Esophagus squamous epithelium (tissue), 5 donors: ENCODE results near the gene TMEM163. TPM values are rescaled to one million over a fixed set of nuclear protein-coding genes. Genes with fewer than 3 reads are reported as not detected.

Source experiments
- DNase-seq: peaks from one replicate; lab custom pipeline; 2025; lab: John Stamatoyannopoulos, UW
- H3K27ac ChIP-seq, 4 donors: fragments of 200-600 bp; sonication (generic); one replicate each; pipeline ENCODE4 v1.5.1; 2016 to 2019; ENCODE audit warnings: mild to moderate bottlenecking in 1 of 4
- H3K27me3 ChIP-seq, 4 donors: fragments of 200-600 bp; sonication (generic); 1 replicate in 3 of 4; 2 replicates in 1 of 4; pipeline versions ENCODE4 v1.5.1 to v1.6.0; 2017 to 2021; ENCODE audit warnings: antibody characterized with exemption in 1 of 4
- H3K36me3 ChIP-seq, 3 donors: fragments of 200-600 bp; sonication (generic); one replicate each; pipeline ENCODE4 v1.5.1; 2016 to 2019
- H3K4me1 ChIP-seq, 3 donors: fragments of 200-600 bp; sonication (generic); one replicate each; pipeline ENCODE4 v1.5.1; 2017 to 2019
- H3K4me3 ChIP-seq, 4 donors: fragments of 200-600 bp; sonication (generic); 1 replicate in 3 of 4; 2 replicates in 1 of 4; pipeline ENCODE4 v1.5.1; 2016 to 2019; ENCODE audit warnings: mild to moderate bottlenecking in 2 of 4, moderate library complexity in 1 of 4
- H3K9me3 ChIP-seq, 3 donors: fragments of 200-600 bp; sonication (generic); one replicate each; pipeline ENCODE4 v1.5.1; 2016 to 2019
- POLR2A ChIP-seq, 4 donors: fragments of 450-650 bp; IDR thresholded peaks; one replicate each; pipeline ENCODE4 v1.6.1; 2017; ENCODE audit warnings: antibody characterized with exemption in 4 of 4, mild to moderate bottlenecking in 4 of 4, moderate library complexity in 3 of 4
- WGBS, 2 donors: methylation state at CpG; one replicate each; pipeline ENCODE4 v1.1.5; 2018; 5-methylcytosine and 5-hydroxymethylcytosine counted together
- intact Hi-C: fragments of 100-400 bp; cut with DNase I; formaldehyde crosslinking; loops from one replicate; pipeline ENCODE4 v1.15.0; 2022
- total RNA-seq, 4 donors: library from RNA; depleted of rRNA; stranded (reverse); fragments of >200 nt; gene quantifications; one replicate each; pipeline ENCODE4 v1.1.0, GENCODE V29; 2016
- TF ChIP-seq, protein P1 (sequence below), 6 experiments: fragments of 450-650 bp in 4 of 6; fragments of 200-600 bp in 2 of 6; sonication (generic) in 2 of 6; IDR thresholded peaks; one replicate each; pipeline ENCODE4 v1.5.1; 2016 to 2019; ENCODE audit warnings: antibody characterized with exemption in 6 of 6, mild to moderate bottlenecking in 4 of 6, moderate library complexity in 4 of 6
- donor health status: DM: yes; HTN: yes; CAD: no.

Gene TMEM163
- total RNA-seq, 4 donors from 2014 or later, result 0.09 to 0.19 (median 0.12) TPM; not detected in 1

DNA sequence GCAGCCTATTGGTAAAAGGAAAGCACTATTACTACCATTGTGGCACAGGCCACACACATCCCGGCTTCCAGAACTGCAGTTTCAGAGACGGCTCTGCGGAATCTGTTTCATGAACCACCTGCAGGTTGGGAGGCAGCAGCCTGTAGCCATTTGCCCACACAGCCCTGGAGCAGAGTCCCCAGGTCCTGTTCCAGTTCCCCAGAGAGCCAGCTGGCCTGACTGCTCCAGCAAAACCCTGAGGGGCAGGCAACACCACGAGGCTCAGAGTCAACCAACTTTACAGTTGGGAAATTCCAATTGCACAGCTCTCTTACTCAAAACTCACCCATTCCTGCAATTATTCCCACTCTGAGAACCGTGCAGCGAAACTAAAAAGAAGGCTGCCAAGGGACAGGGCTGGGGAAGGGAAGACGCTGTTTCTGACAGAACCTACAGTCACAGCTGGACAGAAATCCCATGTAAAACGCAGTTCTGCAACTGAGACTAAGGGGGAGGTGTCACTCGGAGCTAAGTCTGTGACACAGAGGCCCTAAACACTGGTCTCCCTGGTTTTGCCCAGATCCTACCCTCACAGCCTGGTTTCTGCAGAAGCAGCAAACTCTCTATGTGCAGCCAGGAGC is 219.4 kb downstream of the TMEM163 start:
- DNase-seq, result no peak
- H3K9me3 ChIP-seq, result no peaks in the 10 kb centered on the region
- WGBS, 2 donors, result 78 to 83% methylated on average over 5 to 9 of the region's 9 CpGs
- H3K27ac ChIP-seq, result no peak overlapping the region
- TF ChIP-seq, protein P1, sequence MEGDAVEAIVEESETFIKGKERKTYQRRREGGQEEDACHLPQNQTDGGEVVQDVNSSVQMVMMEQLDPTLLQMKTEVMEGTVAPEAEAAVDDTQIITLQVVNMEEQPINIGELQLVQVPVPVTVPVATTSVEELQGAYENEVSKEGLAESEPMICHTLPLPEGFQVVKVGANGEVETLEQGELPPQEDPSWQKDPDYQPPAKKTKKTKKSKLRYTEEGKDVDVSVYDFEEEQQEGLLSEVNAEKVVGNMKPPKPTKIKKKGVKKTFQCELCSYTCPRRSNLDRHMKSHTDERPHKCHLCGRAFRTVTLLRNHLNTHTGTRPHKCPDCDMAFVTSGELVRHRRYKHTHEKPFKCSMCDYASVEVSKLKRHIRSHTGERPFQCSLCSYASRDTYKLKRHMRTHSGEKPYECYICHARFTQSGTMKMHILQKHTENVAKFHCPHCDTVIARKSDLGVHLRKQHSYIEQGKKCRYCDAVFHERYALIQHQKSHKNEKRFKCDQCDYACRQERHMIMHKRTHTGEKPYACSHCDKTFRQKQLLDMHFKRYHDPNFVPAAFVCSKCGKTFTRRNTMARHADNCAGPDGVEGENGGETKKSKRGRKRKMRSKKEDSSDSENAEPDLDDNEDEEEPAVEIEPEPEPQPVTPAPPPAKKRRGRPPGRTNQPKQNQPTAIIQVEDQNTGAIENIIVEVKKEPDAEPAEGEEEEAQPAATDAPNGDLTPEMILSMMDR (IDR thresholded peaks at IDR 0.05), result no peak
- no peak for TF ChIP-seq POLR2A (IDR thresholded peaks at IDR 0.05)
- intact Hi-C loops, result no loop called here
- H3K36me3 ChIP-seq, result no peaks in the 10 kb centered on the region
- H3K4me1 ChIP-seq, result no peaks in the 10 kb centered on the region
- no peak overlapping the region for H3K4me3 ChIP-seq
- peaks cover 0 to under 1% (median 0%) of the 10 kb centered on the region in 4 donors for H3K27me3 ChIP-seq

DNA sequence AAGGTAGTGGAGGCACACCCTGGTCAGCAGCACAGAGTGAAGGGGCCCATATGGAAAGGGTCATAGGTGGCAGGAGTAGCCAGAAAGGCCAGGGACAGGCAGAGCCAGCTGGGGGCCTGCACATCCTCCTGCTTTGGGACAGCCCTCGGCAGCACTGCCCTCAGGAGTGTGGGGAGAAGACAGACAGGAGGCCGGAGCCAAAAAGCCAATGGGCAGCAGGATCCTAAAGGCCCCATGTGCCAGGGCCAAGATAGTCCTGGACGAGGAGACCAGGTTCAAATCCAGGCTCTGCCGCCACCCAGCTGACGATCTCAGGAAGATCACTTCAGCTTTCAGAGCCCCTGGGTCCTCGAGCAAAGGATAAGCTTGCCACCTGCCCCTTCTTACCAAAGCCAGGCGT is 220.1 kb downstream of the TMEM163 start:
- Histone ChIP-seq H3K36me3 (no peaks in the 10 kb centered on the region), H3K27ac (no peak overlapping the region), H3K4me3 (no peak overlapping the region), H3K9me3 (no peaks in the 10 kb centered on the region), H3K4me1 (no peaks in the 10 kb centered on the region), H3K27me3 (peaks cover 0 to 8% (median 0%) of the 10 kb centered on the region in 4 donors)
- no peak for DNase-seq
- TF ChIP-seq, protein P1 (IDR thresholded peaks at IDR 0.05), result no peak
- no peak for TF ChIP-seq POLR2A (IDR thresholded peaks at IDR 0.05)
- intact Hi-C loops, result no loop called here
- 81 to 83% methylated on average over 7 of the region's 7 CpGs for WGBS, 2 donors

DNA sequence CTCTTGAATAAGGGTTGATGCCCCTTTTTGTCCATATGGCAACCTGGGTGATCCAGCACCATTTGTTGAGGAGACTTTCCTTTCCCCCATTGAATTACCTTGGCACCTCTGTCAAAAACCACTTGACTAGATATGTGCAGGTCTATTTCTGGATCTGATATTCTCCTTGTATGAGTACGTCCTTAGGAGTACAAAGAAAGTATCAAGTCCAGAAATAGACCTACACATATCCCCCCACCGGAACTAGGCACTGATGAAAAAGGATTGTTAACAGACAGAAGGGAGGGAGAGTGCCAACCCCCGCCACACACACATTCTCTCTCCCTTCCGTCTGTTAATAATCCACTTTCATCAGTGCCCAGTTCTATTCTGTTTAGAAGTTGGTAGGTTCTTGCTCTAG is 225.0 kb downstream of the TMEM163 start:
- H3K27me3 ChIP-seq, result peaks cover 0 to 24% (median 0%) of the 10 kb centered on the region in 4 donors
- no peak for DNase-seq
- intact Hi-C loops, result no loop called here
- no peaks in the 10 kb centered on the region for H3K4me1 ChIP-seq
- TF ChIP-seq POLR2A (IDR thresholded peaks at IDR 0.05), result no peak
- 80 to 85% methylated on average over 3 to 4 of the region's 4 CpGs for WGBS, 2 donors
- H3K9me3 ChIP-seq, result no peaks in the 10 kb centered on the region
- H3K4me3 ChIP-seq, result no peak overlapping the region
- no peak overlapping the region for H3K27ac ChIP-seq
- no peaks in the 10 kb centered on the region for H3K36me3 ChIP-seq

DNA sequence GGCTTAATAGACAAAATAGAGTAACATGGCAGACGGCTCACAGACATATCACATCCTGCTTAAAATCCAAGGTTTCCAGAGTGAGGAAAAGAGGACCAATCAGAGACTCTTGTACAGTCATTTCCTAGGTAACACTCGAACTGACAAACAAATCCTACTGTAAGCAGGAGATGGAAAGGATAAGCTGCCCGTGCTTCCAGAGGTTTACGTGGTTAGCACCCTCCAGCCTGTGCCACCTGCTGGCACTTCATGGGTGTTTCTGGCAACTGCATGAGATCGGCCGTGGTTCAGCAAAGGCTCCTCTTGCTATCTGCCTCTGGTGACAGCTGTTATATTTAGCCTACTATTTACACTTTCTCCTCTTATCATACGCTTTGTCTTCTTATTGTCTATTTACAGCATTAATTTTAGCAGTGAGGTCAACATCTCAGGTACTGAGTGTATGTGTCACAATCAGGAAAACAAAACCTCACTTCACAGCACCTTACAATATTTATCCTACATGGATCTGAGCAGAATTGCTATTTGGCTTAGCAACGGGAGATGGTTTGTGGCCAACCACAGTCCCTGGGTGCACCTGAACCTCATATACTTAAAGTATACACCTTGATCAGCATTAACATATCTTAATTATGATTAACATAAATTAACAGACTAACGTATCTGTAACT is 226.9 kb downstream of the TMEM163 start:
- H3K4me1 ChIP-seq, result no peaks in the 10 kb centered on the region

DNA sequence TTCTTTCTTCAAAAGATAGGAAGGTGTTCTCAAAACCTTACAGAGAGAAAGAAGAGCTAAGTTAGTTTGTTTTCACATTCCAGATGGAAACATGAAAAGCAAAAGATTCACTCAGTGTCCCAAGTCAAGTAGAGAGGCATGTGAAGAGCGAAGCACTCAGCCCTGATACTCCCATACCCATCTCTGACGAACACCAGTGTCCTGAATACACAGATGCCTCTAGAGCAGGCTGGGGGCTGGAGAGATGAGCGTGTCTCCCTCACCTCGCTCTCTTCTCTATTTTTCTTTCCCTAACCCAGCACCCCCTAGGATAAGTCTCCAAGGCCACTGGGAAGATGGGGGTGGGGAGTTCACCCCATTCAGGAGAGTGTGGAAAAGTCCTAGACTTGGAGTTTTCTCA is 227.8 kb downstream of the TMEM163 start:
- no peak overlapping the region for H3K4me3 ChIP-seq
- TF ChIP-seq, protein P1 (IDR thresholded peaks at IDR 0.05), result no peak
- TF ChIP-seq POLR2A (IDR thresholded peaks at IDR 0.05), result no peak
- intact Hi-C loops, result no loop called here
- no peaks in the 10 kb centered on the region for H3K9me3 ChIP-seq
- WGBS, 2 donors, result 74 to 81% methylated on average over 4 of the region's 4 CpGs
- peaks cover 0 to 24% (median 0%) of the 10 kb centered on the region in 4 donors for H3K27me3 ChIP-seq
- no peak for DNase-seq
- H3K4me1 ChIP-seq, result no peaks in the 10 kb centered on the region
- H3K36me3 ChIP-seq, result no peaks in the 10 kb centered on the region
- H3K27ac ChIP-seq, result no peak overlapping the region

More for the DNA sequence above, 226.9 kb downstream of the TMEM163 start:
- Histone ChIP-seq H3K27me3 (peaks cover 0 to 24% (median 0%) of the 10 kb centered on the region in 4 donors), H3K36me3 (no peaks in the 10 kb centered on the region), H3K27ac (no peak overlapping the region), H3K4me3 (no peak overlapping the region), H3K9me3 (no peaks in the 10 kb centered on the region)
- WGBS, 2 donors, result 22 to 37% methylated on average over 9 of the region's 9 CpGs
- intact Hi-C loops, result no loop called here
- TF ChIP-seq, protein P1 (IDR thresholded peaks at IDR 0.05), result peak in 1 of 6 experiments; percentile 31
- TF ChIP-seq POLR2A (IDR thresholded peaks at IDR 0.05), result no peak
- no peak for DNase-seq
